Measurements from ENCODE around the gene PRSS12.

GRCh38 chr4:118344801-118345200 is 8.0 kb downstream of the PRSS12 start:
- TF ChIP-seq BHLHE40 (IDR thresholded peaks at IDR 0.05; ENCODE audit: borderline replicate concordance) (no peak), SUZ12 (IDR thresholded peaks at IDR 0.05) (no peak), SP1 (IDR thresholded peaks at IDR 0.05) (no peak)

Data from HEK293T (cell line).